WTC11 (cell line): ENCODE results near the gene DNAAF5.

Source experiments
- AFF4 ChIP-seq: sonication (generic); formaldehyde crosslinking; IDR thresholded peaks from 2 replicates; pipeline ENCODE4 v1.8.1; 2023; ENCODE audit warnings: mild to moderate bottlenecking, missing genetic modification reagents, borderline replicate concordance
- ATF1 ChIP-seq: sonication (generic); formaldehyde crosslinking; IDR thresholded peaks from 2 replicates; pipeline ENCODE4 v1.8.1; 2023; ENCODE audit warnings: mild to moderate bottlenecking, moderate library complexity, missing genetic modification reagents
- ATF2 ChIP-seq: sonication (generic); formaldehyde crosslinking; IDR thresholded peaks from 2 replicates; pipeline ENCODE4 v1.8.1; 2022; ENCODE audit warnings: low read depth, missing genetic modification reagents, borderline replicate concordance
- CTCF ChIP-seq: fragments of 200-600 bp; IDR thresholded peaks from 2 replicates; pipeline ENCODE4 v1.8.0; 2022; ENCODE audit warnings: antibody characterized with exemption
- SP1 ChIP-seq: sonication (generic); formaldehyde crosslinking; conservative IDR thresholded peaks from 2 replicates; pipeline ENCODE4 v1.8.1; 2022; ENCODE audit warnings: missing genetic modification reagents
- TCF7 ChIP-seq: sonication (generic); formaldehyde crosslinking; IDR thresholded peaks from 2 replicates; pipeline ENCODE4 v1.8.0; 2022; ENCODE audit warnings: mild to moderate bottlenecking, low read depth, missing genetic modification reagents, moderate library complexity
- ZNF121 ChIP-seq: sonication (generic); formaldehyde crosslinking; IDR thresholded peaks from 2 replicates; pipeline ENCODE4 v1.8.0; 2023; ENCODE audit warnings: missing genetic modification reagents
- ZNF263 ChIP-seq: sonication (generic); formaldehyde crosslinking; IDR thresholded peaks from 2 replicates; pipeline ENCODE4 v1.8.1; 2022; ENCODE audit warnings: low read depth, mild to moderate bottlenecking, moderate library complexity, missing genetic modification reagents
- ZSCAN18 ChIP-seq: fragments of 250-450 bp; sonication (Bioruptor Pico); IDR thresholded peaks from 2 replicates; pipeline ENCODE4 v2.1.2; 2022; ENCODE audit warnings: mild to moderate bottlenecking, moderate library complexity

GRCh38 chr7:828793-829561 lies 102.5 kb downstream of the DNAAF5 start:
- no peak for TF ChIP-seq CTCF
- no peak for TF ChIP-seq ZSCAN18 (CRISPR knock-in tag)
- TF ChIP-seq TCF7 (CRISPR knock-in tag): no peak
- no peak for TF ChIP-seq ZNF121 (CRISPR knock-in tag)
- TF ChIP-seq ZNF263 (CRISPR knock-in tag): no peak
- TF ChIP-seq AFF4 (CRISPR knock-in tag): no peak
- no peak for TF ChIP-seq ATF1 (CRISPR knock-in tag)
- no peak for TF ChIP-seq SP1 (CRISPR knock-in tag)
- TF ChIP-seq ATF2: no peak
